ENCODE results near the gene RBBP8NL.

- TF ChIP-seq TAF1 (IDR thresholded peaks at IDR 0.05; ENCODE audit: low read depth): no peak
- TF ChIP-seq YY1 (IDR thresholded peaks at IDR 0.05; ENCODE audit: low read depth): no peak
- no peak for TF ChIP-seq CEBPB (IDR thresholded peaks at IDR 0.05)
- TF ChIP-seq CREB1 (IDR thresholded peaks at IDR 0.05; ENCODE audit: low read depth): no peak
Measured at GRCh38 chr20:62363920-62364851, 63.2 kb downstream of the RBBP8NL start.

All from Ishikawa (cell line).